Ectodermal cell (in vitro differentiated cells): Measurements from ENCODE around the gene HRH2.

Experiments used
- H3K27ac ChIP-seq: 2 replicates; pipeline ENCODE4 v1.7.0; 2013; ENCODE audit warnings: mild to moderate bottlenecking, low read depth, low read length; ENCODE audit not compliant: insufficient read depth, poor library complexity, severe bottlenecking
- H3K27me3 ChIP-seq: 2 replicates; pipeline ENCODE4 v1.7.0; 2013; ENCODE audit warnings: mild to moderate bottlenecking, low read length; ENCODE audit not compliant: insufficient read depth, control insufficient read depth, poor library complexity, severe bottlenecking
- H3K36me3 ChIP-seq: one replicate; pipeline ENCODE4 v1.7.0; 2013; ENCODE audit warnings: low read length; ENCODE audit not compliant: control insufficient read depth, insufficient read depth
- H3K4me1 ChIP-seq: one replicate; pipeline ENCODE4 v1.7.0; 2013; ENCODE audit warnings: low read length; ENCODE audit not compliant: control insufficient read depth, insufficient read depth
- H3K4me3 ChIP-seq: 2 replicates; pipeline ENCODE4 v1.7.0; 2013; ENCODE audit warnings: low read depth, low read length, control low read depth; ENCODE audit not compliant: insufficient read depth
- H3K9me3 ChIP-seq: 2 replicates; pipeline ENCODE4 v1.7.0; 2013; ENCODE audit warnings: mild to moderate bottlenecking, low read length, moderate library complexity; ENCODE audit not compliant: control insufficient read depth
- WGBS, 2 experiments: methylation state at CpG; one replicate each; pipeline ENCODE4 v1.1.7; 2013; ENCODE audit warnings: missing lambda C conversion rate in 2 of 2; 5-methylcytosine and 5-hydroxymethylcytosine counted together

Gene HRH2

GRCh38 chr5:175696855-175697198 is 39.0 kb downstream of the HRH2 start:
- WGBS, 2 experiments, result 90 to 91% methylated on average over 14 of the region's 14 CpGs
- Histone ChIP-seq H3K27ac (no peak overlapping the region), H3K27me3 (no peaks in the 10 kb centered on the region)

GRCh38 chr5:175697846-175698245 is 40.0 kb downstream of the HRH2 start:
- Histone ChIP-seq H3K27ac (no peak overlapping the region), H3K4me3 (no peak overlapping the region), H3K27me3 (no peaks in the 10 kb centered on the region), H3K4me1 (peaks cover 12% of the 10 kb centered on the region), H3K36me3 (no peaks in the 10 kb centered on the region), H3K9me3 (no peaks in the 10 kb centered on the region)
- WGBS, 2 experiments, result 93 to 96% methylated on average over 7 of the region's 7 CpGs

More at GRCh38 chr5:175696855-175697198, 39.0 kb downstream of the HRH2 start:
- Histone ChIP-seq H3K4me1 (peaks cover 12% of the 10 kb centered on the region), H3K4me3 (no peak overlapping the region), H3K36me3 (no peaks in the 10 kb centered on the region), H3K9me3 (no peaks in the 10 kb centered on the region)

GRCh38 chr5:175698401-175699115 is 40.7 kb downstream of the HRH2 start:
- no peak overlapping the region for H3K27ac ChIP-seq
- whole genome bisulfite sequencing, 2 experiments, result 78 to 81% methylated on average over 18 of the region's 18 CpGs
- H3K4me1 ChIP-seq, result peaks cover 12% of the 10 kb centered on the region
- no peaks in the 10 kb centered on the region for H3K9me3 ChIP-seq
- H3K4me3 ChIP-seq, result no peak overlapping the region
- no peaks in the 10 kb centered on the region for H3K36me3 ChIP-seq
- no peaks in the 10 kb centered on the region for H3K27me3 ChIP-seq

- H3K4me3 ChIP-seq, result no peak overlapping the region
Observed at GRCh38 chr5:175700991-175701390, 43.1 kb downstream of the HRH2 start.

GRCh38 chr5:175701797-175702196 is 43.9 kb downstream of the HRH2 start:
- WGBS, 2 experiments, result 92 to 96% methylated on average over 12 of the region's 12 CpGs
- H3K9me3 ChIP-seq, result no peaks in the 10 kb centered on the region
- no peak overlapping the region for H3K4me3 ChIP-seq
- no peaks in the 10 kb centered on the region for H3K27me3 ChIP-seq
- H3K36me3 ChIP-seq, result no peaks in the 10 kb centered on the region
- H3K27ac ChIP-seq, result no peak overlapping the region
- H3K4me1 ChIP-seq, result peaks cover 12% of the 10 kb centered on the region

More at GRCh38 chr5:175700991-175701390, 43.1 kb downstream of the HRH2 start:
- Histone ChIP-seq H3K36me3 (no peaks in the 10 kb centered on the region), H3K27me3 (no peaks in the 10 kb centered on the region), H3K9me3 (no peaks in the 10 kb centered on the region), H3K27ac (no peak overlapping the region), H3K4me1 (peaks cover 12% of the 10 kb centered on the region)
- 92 to 97% methylated on average over 5 of the region's 5 CpGs for whole genome bisulfite sequencing, 2 experiments

GRCh38 chr5:175706499-175706898 is 48.6 kb downstream of the HRH2 start:
- no peaks in the 10 kb centered on the region for H3K9me3 ChIP-seq
- no peaks in the 10 kb centered on the region for H3K4me1 ChIP-seq
- 84 to 90% methylated on average over 6 of the region's 6 CpGs for WGBS, 2 experiments
- H3K27me3 ChIP-seq, result no peaks in the 10 kb centered on the region
- H3K4me3 ChIP-seq, result no peak overlapping the region
- no peaks in the 10 kb centered on the region for H3K36me3 ChIP-seq
- no peak overlapping the region for H3K27ac ChIP-seq

GRCh38 chr5:175707751-175708375 is 50.0 kb downstream of the HRH2 start:
- Histone ChIP-seq H3K27ac (no peak overlapping the region), H3K36me3 (no peaks in the 10 kb centered on the region), H3K4me1 (no peaks in the 10 kb centered on the region), H3K27me3 (no peaks in the 10 kb centered on the region), H3K9me3 (no peaks in the 10 kb centered on the region), H3K4me3 (no peak overlapping the region)
- WGBS, 2 experiments, result 95 to 96% methylated on average over 16 of the region's 16 CpGs

GRCh38 chr5:175709276-175709781 is 51.5 kb downstream of the HRH2 start:
- H3K4me1 ChIP-seq, result no peaks in the 10 kb centered on the region
- no peak overlapping the region for H3K27ac ChIP-seq
- H3K27me3 ChIP-seq, result no peaks in the 10 kb centered on the region
- no peak overlapping the region for H3K4me3 ChIP-seq
- no peaks in the 10 kb centered on the region for H3K36me3 ChIP-seq
- no peaks in the 10 kb centered on the region for H3K9me3 ChIP-seq
- WGBS, 2 experiments, result 90 to 91% methylated on average over 13 of the region's 13 CpGs

- WGBS, 2 experiments, result 92 to 95% methylated on average over 6 of the region's 6 CpGs
- Histone ChIP-seq H3K4me3 (no peak overlapping the region), H3K36me3 (no peaks in the 10 kb centered on the region), H3K4me1 (no peaks in the 10 kb centered on the region), H3K27ac (no peak overlapping the region), H3K9me3 (no peaks in the 10 kb centered on the region), H3K27me3 (no peaks in the 10 kb centered on the region)
Observed at GRCh38 chr5:175710326-175710725, 52.5 kb downstream of the HRH2 start.

GRCh38 chr5:175711031-175711430 is 53.2 kb downstream of the HRH2 start:
- WGBS, 2 experiments, result 79 to 97% methylated on average over 5 of the region's 5 CpGs
- no peak overlapping the region for H3K27ac ChIP-seq
- H3K9me3 ChIP-seq, result no peaks in the 10 kb centered on the region
- no peaks in the 10 kb centered on the region for H3K4me1 ChIP-seq
- no peak overlapping the region for H3K4me3 ChIP-seq
- H3K36me3 ChIP-seq, result no peaks in the 10 kb centered on the region
- no peaks in the 10 kb centered on the region for H3K27me3 ChIP-seq
